A549 (cell line): ENCODE results near the gene ABCA7. TPM values are rescaled to one million over a fixed set of nuclear protein-coding genes. Genes with fewer than 3 reads are reported as not detected.
A peak's percentile ranks its signal among the peaks of the same experiment; 100 is the strongest.

Experiments used
- ATAC-seq, 2 experiments: fragments of 200-7000 bp in 1 of 2; fragments of >200 bp in 1 of 2; cut with Nextera tagmentation in 1 of 2; cut with Tn5 transposase in 1 of 2; 3 replicates each; pipeline versions ENCODE4 v1.8.0 to v1.9.1; 2018 to 2020; ENCODE audit warnings: mild to moderate bottlenecking in 1 of 2, moderate library complexity in 1 of 2
- CTCF ChIA-PET: fragments of 300-600 bp; sonication (Branson Sonifier 250); formaldehyde crosslinking; extraction: SDS; loops from one replicate; lab custom pipeline; 2021; ENCODE audit warnings: antibody characterized with exemption, inconsistent platforms; lab: Yijun Ruan, JAX
- POLR2A ChIA-PET: fragments of 350-600 bp; formaldehyde crosslinking; extraction: SDS; loops from one replicate; lab custom pipeline; 2021; ENCODE audit warnings: antibody characterized with exemption, inconsistent platforms; lab: Yijun Ruan, JAX
- DNase-seq, 2 experiments: peaks; one replicate each; pipeline versions ENCODE4 v3.0.0 to v3.0.0-alpha.2; 2011 to 2016; ENCODE audit warnings: low read depth in 1 of 2, low spot score in 1 of 2
- FAIRE-seq: peaks from 2 replicates; lab custom pipeline; 2011; peaks lifted over from hg19 to GRCh38; lab: Jason Lieb, UNC
- H3K27ac ChIP-seq, 2 experiments: fragments of >200 bp; sonication (Bioruptor Twin); formaldehyde crosslinking; 3 replicates each; pipeline ENCODE4 v1.5.1; 2016 to 2017
- H3K4me1 ChIP-seq: fragments of >200 bp; sonication (Bioruptor Twin); formaldehyde crosslinking; 3 replicates; pipeline ENCODE4 v1.6.1; 2016
- H3K4me2 ChIP-seq: fragments of >200 bp; sonication (Bioruptor Twin); formaldehyde crosslinking; 3 replicates; pipeline ENCODE4 v1.6.1; 2016
- H3K4me3 ChIP-seq: fragments of >200 bp; sonication (Bioruptor Twin); formaldehyde crosslinking; 3 replicates; pipeline ENCODE4 v1.5.1; 2016
- H3K9me3 ChIP-seq: fragments of >200 bp; sonication (Bioruptor Twin); formaldehyde crosslinking; 3 replicates; pipeline ENCODE4 v1.6.1; 2016
- CEBPB ChIP-seq, 2 experiments: fragments of >200 bp in 1 of 2; sonication (Bioruptor Twin) in 1 of 2; formaldehyde crosslinking in 1 of 2; IDR thresholded peaks; 2 replicates each; pipeline ENCODE4 v1.6.1; 2012 to 2016
- CHD2 ChIP-seq: fragments of 150-350 bp; IDR thresholded peaks from 2 replicates; pipeline ENCODE4 v1.6.1; 2014; ENCODE audit warnings: low read length; ENCODE audit not compliant: partially characterized antibody
- CHD4 ChIP-seq: fragments of 200-600 bp; sonication (generic); IDR thresholded peaks from 2 replicates; pipeline ENCODE4 v1.6.1; 2016; ENCODE audit warnings: antibody characterized with exemption, mild to moderate bottlenecking, borderline replicate concordance
- E2F6 ChIP-seq: IDR thresholded peaks from 2 replicates; pipeline ENCODE4 v1.6.1; 2012; ENCODE audit warnings: low read depth, borderline replicate concordance
- EHF ChIP-seq: fragments of 250-450 bp; sonication (Bioruptor Pico); IDR thresholded peaks from 2 replicates; pipeline ENCODE4 v1.5.0; 2020; ENCODE audit warnings: mild to moderate bottlenecking
- FOSB ChIP-seq: fragments of 250-450 bp; sonication (Bioruptor Pico); IDR thresholded peaks from 2 replicates; pipeline ENCODE4 v1.5.0; 2020; ENCODE audit warnings: mild to moderate bottlenecking, moderate library complexity
- FOSL2 ChIP-seq, 2 experiments: fragments of 450-650 bp in 1 of 2; fragments of >200 bp in 1 of 2; sonication (Bioruptor Twin) in 1 of 2; formaldehyde crosslinking; IDR thresholded peaks; 2 replicates each; pipeline versions ENCODE4 v1.5.0 to v1.6.1; 2016 to 2020; ENCODE audit warnings: mild to moderate bottlenecking in 1 of 2, moderate library complexity in 1 of 2
- FOXS1 ChIP-seq: fragments of 250-450 bp; sonication (Bioruptor Pico); IDR thresholded peaks from 2 replicates; pipeline ENCODE4 v1.5.0; 2020; ENCODE audit warnings: mild to moderate bottlenecking, moderate library complexity
- GATA3 ChIP-seq: IDR thresholded peaks from 2 replicates; pipeline ENCODE4 v1.6.1; 2012; ENCODE audit warnings: borderline replicate concordance
- HEYL ChIP-seq: fragments of 250-450 bp; sonication (Bioruptor Pico); IDR thresholded peaks from 2 replicates; pipeline ENCODE4 v1.8.0; 2021; ENCODE audit warnings: mild to moderate bottlenecking, moderate library complexity
- HMGXB4 ChIP-seq: fragments of 250-450 bp; sonication (Bioruptor Pico); IDR thresholded peaks from 2 replicates; pipeline ENCODE4 v1.5.0; 2021; ENCODE audit warnings: mild to moderate bottlenecking, moderate library complexity, borderline replicate concordance
- HOXA7 ChIP-seq: fragments of 250-450 bp; sonication (Bioruptor Pico); IDR thresholded peaks from 2 replicates; pipeline ENCODE4 v1.5.0; 2020; ENCODE audit warnings: mild to moderate bottlenecking, moderate library complexity
- HOXB13 ChIP-seq: fragments of 250-450 bp; sonication (Bioruptor Pico); IDR thresholded peaks from 2 replicates; pipeline ENCODE4 v1.5.0; 2020; ENCODE audit warnings: low read depth, mild to moderate bottlenecking, moderate library complexity
- JUN ChIP-seq, 2 experiments: fragments of >200 bp; sonication (Bioruptor Twin); formaldehyde crosslinking; IDR thresholded peaks; 2 replicates in 1 of 2; 3 replicates in 1 of 2; pipeline ENCODE4 v1.6.1; 2016 to 2017
- KDM1A ChIP-seq: fragments of 200-600 bp; sonication (generic); IDR thresholded peaks from 2 replicates; pipeline ENCODE4 v1.6.1; 2016; ENCODE audit warnings: low read depth, mild to moderate bottlenecking
- MAZ ChIP-seq: fragments of 150-350 bp; IDR thresholded peaks from 2 replicates; pipeline ENCODE4 v1.6.1; 2014; ENCODE audit warnings: antibody characterized with exemption, low read depth, low read length, borderline replicate concordance
- PHF8 ChIP-seq: fragments of 200-600 bp; sonication (generic); IDR thresholded peaks from 2 replicates; pipeline ENCODE4 v1.6.1; 2016; ENCODE audit warnings: low read depth, mild to moderate bottlenecking, antibody characterized with exemption, moderate library complexity, borderline replicate concordance
- POLR2A ChIP-seq: IDR thresholded peaks from 2 replicates; pipeline ENCODE4 v1.6.1; 2012; ENCODE audit warnings: mild to moderate bottlenecking, low read length
- SMC3 ChIP-seq: fragments of >200 bp; sonication (Bioruptor Twin); formaldehyde crosslinking; IDR thresholded peaks from 3 replicates; pipeline ENCODE4 v1.6.1; 2018; ENCODE audit warnings: inconsistent platforms
- TFCP2L1 ChIP-seq: fragments of 250-450 bp; sonication (Bioruptor Pico); IDR thresholded peaks from 2 replicates; pipeline ENCODE4 v1.5.0; 2021; ENCODE audit warnings: mild to moderate bottlenecking
- ZNF302 ChIP-seq: fragments of 250-450 bp; sonication (Bioruptor Pico); IDR thresholded peaks from 2 replicates; pipeline ENCODE4 v1.9.0; 2021; ENCODE audit warnings: inconsistent platforms, mild to moderate bottlenecking, moderate library complexity
- WGBS: methylation state at CpG from one replicate; pipeline ENCODE4 v1.1.6; 2017; ENCODE audit errors: missing lambda C conversion rate; 5-methylcytosine and 5-hydroxymethylcytosine counted together
- polyA plus RNA-seq, 4 experiments: library from polyadenylated mRNA; depleted of rRNA in 3 of 4; stranded (reverse); fragments of >200 nt; fragmentation: RNase III in 1 of 4; extraction: RNeasy Plus Mini Kit Qiagen cat#74134 plus additional on column Dnase treatment in 1 of 4; gene quantifications; 2 replicates in 3 of 4; 3 replicates in 1 of 4; pipeline ENCODE4 v1.2.3, GENCODE V29; 2011 to 2017
- TF ChIP-seq, protein P1 (sequence below): fragments of >200 bp; sonication (Bioruptor Twin); formaldehyde crosslinking; IDR thresholded peaks from 2 replicates; pipeline ENCODE4 v1.6.1; 2016
- TF ChIP-seq, protein P2 (sequence below): fragments of >200 bp; sonication (Bioruptor Twin); formaldehyde crosslinking; IDR thresholded peaks from 3 replicates; pipeline ENCODE4 v1.6.1; 2016
- TF ChIP-seq, protein P3 (sequence below): IDR thresholded peaks from 2 replicates; pipeline ENCODE4 v1.6.1; 2012
- TF ChIP-seq, protein P4 (sequence below): IDR thresholded peaks from 2 replicates; pipeline ENCODE4 v1.6.1; 2012

Gene ABCA7
- polyA plus RNA-seq, 2 of the 4 experiments (the other 2 are of a cell fraction): 5.0 to 13.5 TPM

- DNase-seq (no peak), ATAC-seq (no peak), FAIRE-seq (no peak)
- peaks cover 14% of the 10 kb centered on the region; the same call in 2 of the 3 replicates for H3K4me1 ChIP-seq
- ChIA-PET POLR2A (no interaction called here), CTCF (interaction anchor here (1.0 kb wide), 1 partner anchor 12 kb away, joined by 3 read pairs; no protein-coding TSS in a partner anchor)
- H3K27ac ChIP-seq: no peak overlapping the region
- H3K9me3 ChIP-seq: no peaks in the 10 kb centered on the region
- 87% methylated on average over 8 of the region's 18 CpGs for WGBS
- no peak for TF ChIP-seq KDM1A
- no peak for TF ChIP-seq HOXA7 (CRISPR knock-in tag)
- no peak for TF ChIP-seq CEBPB (IDR thresholded peaks at IDR 0.05)
- TF ChIP-seq E2F6: no peak
- TF ChIP-seq FOSB (CRISPR knock-in tag): no peak
- no peak for TF ChIP-seq SMC3
- TF ChIP-seq EHF: no peak
- no peak for TF ChIP-seq TFCP2L1 (CRISPR knock-in tag)
- TF ChIP-seq CHD2: no peak
- TF ChIP-seq, protein P1, sequence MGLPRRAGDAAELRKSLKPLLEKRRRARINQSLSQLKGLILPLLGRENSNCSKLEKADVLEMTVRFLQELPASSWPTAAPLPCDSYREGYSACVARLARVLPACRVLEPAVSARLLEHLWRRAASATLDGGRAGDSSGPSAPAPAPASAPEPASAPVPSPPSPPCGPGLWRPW: no peak
- TF ChIP-seq HOXB13 (CRISPR knock-in tag): no peak
- no peak for TF ChIP-seq ZNF302
- TF ChIP-seq, protein P2, sequence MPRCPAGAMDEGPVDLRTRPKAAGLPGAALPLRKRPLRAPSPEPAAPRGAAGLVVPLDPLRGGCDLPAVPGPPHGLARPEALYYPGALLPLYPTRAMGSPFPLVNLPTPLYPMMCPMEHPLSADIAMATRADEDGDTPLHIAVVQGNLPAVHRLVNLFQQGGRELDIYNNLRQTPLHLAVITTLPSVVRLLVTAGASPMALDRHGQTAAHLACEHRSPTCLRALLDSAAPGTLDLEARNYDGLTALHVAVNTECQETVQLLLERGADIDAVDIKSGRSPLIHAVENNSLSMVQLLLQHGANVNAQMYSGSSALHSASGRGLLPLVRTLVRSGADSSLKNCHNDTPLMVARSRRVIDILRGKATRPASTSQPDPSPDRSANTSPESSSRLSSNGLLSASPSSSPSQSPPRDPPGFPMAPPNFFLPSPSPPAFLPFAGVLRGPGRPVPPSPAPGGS: no peak
- TF ChIP-seq, all 56 proteins: peak for 0
- Histone ChIP-seq H3K4me2 (no peak overlapping the region), H3K4me3 (no peak overlapping the region)
Observed at GRCh38 chr19:994516-994915, 45.4 kb upstream of the ABCA7 start.

DNA sequence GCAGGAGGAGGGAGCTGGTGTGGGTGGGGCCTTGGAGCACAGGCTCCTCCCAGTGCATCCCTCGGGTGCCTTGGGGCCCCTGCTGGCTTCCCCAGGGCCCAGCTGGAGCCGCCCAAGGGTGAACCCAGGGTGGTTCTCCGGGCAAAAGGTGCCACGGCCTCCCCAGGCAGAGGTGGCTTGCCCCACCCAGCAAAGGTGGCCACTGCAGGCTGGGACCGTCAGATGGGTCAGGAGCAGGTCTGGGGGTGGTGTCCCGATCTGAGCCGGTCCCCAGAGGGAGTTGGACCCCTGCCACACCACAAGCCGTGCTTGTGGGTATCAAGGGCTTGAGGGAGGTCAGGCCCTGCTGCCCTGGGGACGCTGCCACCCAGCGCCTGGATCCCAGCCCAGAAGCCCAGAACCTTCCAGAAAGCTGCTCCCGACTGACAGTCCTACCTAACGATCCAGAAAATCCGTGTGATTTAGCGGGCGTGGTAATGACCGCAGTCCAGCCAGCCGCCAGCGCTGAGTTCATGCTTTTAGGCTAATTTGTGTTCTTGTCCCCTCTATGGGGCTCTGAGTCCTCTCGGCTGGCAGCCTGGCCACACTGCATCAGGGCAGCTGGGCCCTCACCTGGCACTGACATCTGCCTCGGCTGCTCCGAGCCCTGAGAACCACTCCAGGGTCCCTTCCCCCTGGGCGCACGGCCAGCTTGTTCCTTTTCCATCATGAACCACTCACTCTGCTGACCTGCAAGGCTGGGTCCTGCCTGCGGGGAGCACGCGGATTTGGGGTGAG, 44.7 kb upstream of the ABCA7 start:
- Histone ChIP-seq H3K27ac (no peak overlapping the region), H3K4me2 (no peak overlapping the region; the same call in 2 of the 3 replicates), H3K4me1 (peaks cover 14% of the 10 kb centered on the region; the same call in 2 of the 3 replicates), H3K4me3 (no peak overlapping the region), H3K9me3 (no peaks in the 10 kb centered on the region)
- POLR2A ChIA-PET: interaction anchor here (1.9 kb wide), 1 partner anchor 11 kb away, joined by 6 read pairs; the partner anchor contains the start of gene WDR18
- ATAC-seq: peak in 1 of 2 experiments; percentile 7; a peak in 1 of 6 replicates
- DNase-seq: no peak
- CTCF ChIA-PET: interaction anchor here (1.0 to 1.8 kb wide), 3 partner anchors 11 to 73 kb away, joined by 3 to 6 read pairs (median 3); partner anchors contain the start of gene WDR18
- TF ChIP-seq HEYL (CRISPR knock-in tag) (no peak), CEBPB (IDR thresholded peaks at IDR 0.05) (no peak), FOXS1 (CRISPR knock-in tag) (no peak), GATA3 (no peak), JUN (IDR thresholded peaks at IDR 0.05) (no peak), MAZ (no peak), POLR2A (no peak), SMC3 (no peak)
- TF ChIP-seq, all 56 proteins: peak for 0
- 85% methylated on average over 17 of the region's 26 CpGs for WGBS
- no peak for FAIRE-seq

GRCh38 chr19:996051-996838, 43.7 kb upstream of the ABCA7 start:
- Histone ChIP-seq H3K9me3 (no peaks in the 10 kb centered on the region), H3K4me2 (peak overlapping the region; percentile 63), H3K27ac (peak overlapping the region in 1 of 2 experiments; percentile 32; a peak in 3 of 6 replicates), H3K4me3 (no peak overlapping the region), H3K4me1 (peaks cover 18% of the 10 kb centered on the region; the same call in 2 of the 3 replicates)
- no peak for FAIRE-seq
- peak in 1 of 2 experiments; percentile 48 for DNase-seq
- 34% methylated on average over 19 of the region's 64 CpGs for WGBS
- POLR2A ChIA-PET: interaction anchor here (1.9 kb wide), 1 partner anchor 12 kb away, joined by 6 read pairs; the partner anchor contains the start of gene WDR18
- CTCF ChIA-PET: interaction anchor here (0.6 to 1.8 kb wide), 4 partner anchors 9 to 74 kb away, joined by 3 to 6 read pairs (median 4); partner anchors contain the start of gene WDR18
- ATAC-seq: peak in 1 of 2 experiments; percentile 25; a peak in 3 of 6 replicates
- TF ChIP-seq FOSL2 (IDR thresholded peaks at IDR 0.05): no peak
- TF ChIP-seq FOSL2 (CRISPR knock-in tag; IDR thresholded peaks at IDR 0.05): peak; percentile 71
- no peak for TF ChIP-seq CHD4
- TF ChIP-seq, protein P3, sequence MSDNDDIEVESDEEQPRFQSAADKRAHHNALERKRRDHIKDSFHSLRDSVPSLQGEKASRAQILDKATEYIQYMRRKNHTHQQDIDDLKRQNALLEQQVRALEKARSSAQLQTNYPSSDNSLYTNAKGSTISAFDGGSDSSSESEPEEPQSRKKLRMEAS: peak; percentile 43; the same call in 1 of the 2 replicates
- TF ChIP-seq ZNF302: no peak
- TF ChIP-seq FOSB (CRISPR knock-in tag): no peak
- TF ChIP-seq, protein P4, sequence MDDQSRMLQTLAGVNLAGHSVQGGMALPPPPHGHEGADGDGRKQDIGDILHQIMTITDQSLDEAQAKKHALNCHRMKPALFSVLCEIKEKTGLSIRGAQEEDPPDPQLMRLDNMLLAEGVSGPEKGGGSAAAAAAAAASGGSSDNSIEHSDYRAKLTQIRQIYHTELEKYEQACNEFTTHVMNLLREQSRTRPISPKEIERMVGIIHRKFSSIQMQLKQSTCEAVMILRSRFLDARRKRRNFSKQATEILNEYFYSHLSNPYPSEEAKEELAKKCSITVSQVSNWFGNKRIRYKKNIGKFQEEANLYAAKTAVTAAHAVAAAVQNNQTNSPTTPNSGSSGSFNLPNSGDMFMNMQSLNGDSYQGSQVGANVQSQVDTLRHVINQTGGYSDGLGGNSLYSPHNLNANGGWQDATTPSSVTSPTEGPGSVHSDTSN: peak; percentile 75
- TF ChIP-seq HMGXB4 (CRISPR knock-in tag): no peak
- no peak for TF ChIP-seq PHF8
